SIG-M5 (cell line): Measurements from ENCODE around the gene BCOR.

Source experiments
- DNase-seq: peaks from one replicate; lab custom pipeline; 2025; lab: John Stamatoyannopoulos, UW

Gene BCOR

DNA sequence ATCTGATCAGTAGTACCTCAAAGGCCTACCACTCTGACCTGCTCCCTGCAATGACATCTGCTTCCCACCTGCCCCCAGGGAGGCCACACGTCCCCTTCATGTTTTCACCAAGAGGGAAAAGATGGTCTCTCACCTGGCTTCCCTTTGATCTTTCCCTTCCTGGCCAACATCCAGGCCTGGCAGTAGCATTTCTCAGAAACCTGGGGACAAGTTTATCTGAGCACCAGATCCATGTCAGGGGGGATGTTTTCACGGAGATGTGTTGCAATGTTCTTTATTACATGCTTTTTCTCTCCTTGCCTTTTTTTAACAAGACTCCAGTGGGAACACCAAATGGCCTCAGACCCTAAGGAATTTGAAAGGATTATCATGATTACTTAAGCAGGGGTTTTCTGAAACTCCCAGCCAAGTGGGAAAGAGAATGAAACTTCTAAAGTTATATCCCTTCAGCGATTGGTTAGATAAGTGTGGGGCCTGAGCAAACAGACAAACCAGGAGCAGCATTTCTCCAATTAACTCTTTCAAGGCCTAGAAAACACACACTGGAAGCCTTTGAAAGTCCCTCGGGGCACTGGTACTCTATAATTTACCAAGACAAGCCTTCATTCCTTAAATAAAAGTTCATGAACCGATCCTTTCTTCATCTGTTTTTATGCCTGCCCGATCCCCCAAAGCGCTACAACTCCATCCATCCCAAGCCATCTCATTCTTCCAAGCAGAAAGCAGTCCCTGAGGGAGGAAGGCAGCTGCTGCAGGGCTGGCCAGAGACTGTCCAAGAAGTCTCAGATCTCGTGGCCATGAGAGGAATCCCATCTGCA is 94.1 kb downstream of the BCOR start:
- DNase-seq, result no peak

DNA sequence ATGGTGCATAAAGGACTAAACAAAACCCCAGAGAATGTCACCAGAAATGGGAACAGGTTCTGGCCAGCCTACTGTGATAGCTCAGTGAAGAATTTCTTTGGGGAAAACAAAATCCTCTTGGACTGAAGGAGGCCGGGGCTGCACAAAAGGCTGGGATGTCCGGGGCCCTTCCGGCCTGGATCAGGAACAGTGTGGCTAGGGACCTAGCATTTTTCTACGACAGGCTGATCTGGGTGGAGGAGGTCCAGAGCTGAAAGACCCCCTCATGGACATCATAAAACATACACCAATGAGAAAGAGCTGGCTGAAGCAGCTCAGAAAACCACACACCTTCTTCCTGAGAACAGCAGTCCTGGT is 94.7 kb downstream of the BCOR start:
- no peak for DNase-seq
